Natural killer cell treated with Interleukin-12 subunit alpha and Interleukin-12 subunit beta and Interleukin-15 and Interleukin-18, amount 100 ng/mL, for 72 hours (primary cell): Measurements from ENCODE around the gene EIF4ENIF1. TPM values are rescaled to one million over a fixed set of nuclear protein-coding genes. Genes with fewer than 3 reads are reported as not detected.
A peak's percentile ranks its signal among the peaks of the same experiment; 100 is the strongest.

Experiments
- ATAC-seq, 2 donors: fragments of 150-1000 bp; cut with Tn5 transposase in 1 of 2; sonication (Bioruptor Pico), chemical (Tn5 transposase) in 1 of 2; 2 replicates each; pipeline ENCODE4 v1.10.0; 2021
- DNase-seq: peaks from one replicate; pipeline ENCODE4 v3.0.0; 2022; ENCODE audit warnings: low spot score
- H3K27ac Mint-ChIP-seq, 2 donors: 1 replicate in 1 of 2; 2 replicates in 1 of 2; pipeline ENCODE4 v1.8.0; 2022; ENCODE audit warnings: mixed read lengths in 2 of 2, mild to moderate bottlenecking in 1 of 2, moderate library complexity in 1 of 2
- H3K27me3 Mint-ChIP-seq, 2 donors: 1 replicate in 1 of 2; 2 replicates in 1 of 2; pipeline ENCODE4 v1.8.0; 2022; ENCODE audit warnings: mixed read lengths in 2 of 2
- H3K36me3 Mint-ChIP-seq: one replicate; pipeline ENCODE4 v1.8.0; 2022; ENCODE audit warnings: mixed read lengths
- H3K4me1 Mint-ChIP-seq, 2 donors: 1 replicate in 1 of 2; 2 replicates in 1 of 2; pipeline ENCODE4 v1.8.0; 2022; ENCODE audit warnings: low read depth in 2 of 2, mixed read lengths in 2 of 2, mild to moderate bottlenecking in 1 of 2
- H3K4me3 Mint-ChIP-seq: one replicate; pipeline ENCODE4 v1.8.0; 2022; ENCODE audit warnings: mixed read lengths
- H3K9me3 Mint-ChIP-seq: 2 replicates; pipeline ENCODE4 v1.8.0; 2022; ENCODE audit warnings: mixed read lengths
- total RNA-seq, 2 donors: library from RNA; stranded (reverse); gene quantifications; one replicate each; pipeline ENCODE4 v1.2.3, GENCODE V29; 2022

The EIF4ENIF1 gene
- total RNA-seq, 2 donors from 2014 or later, result 83.4 to 107 TPM

GRCh38 chr22:31398231-31398630 is 91.4 kb downstream of the EIF4ENIF1 start:
- H3K4me1 Mint-ChIP-seq, result peaks cover 13 to 18% of the 10 kb centered on the region in 2 donors
- no peaks in the 10 kb centered on the region for H3K27me3 Mint-ChIP-seq
- peak overlapping the region in 1 of 2 donors; percentile 91 for H3K27ac Mint-ChIP-seq
- DNase-seq (no peak), ATAC-seq (no peak)
- H3K9me3 Mint-ChIP-seq, result no peaks in the 10 kb centered on the region
- H3K4me3 Mint-ChIP-seq, result no peak overlapping the region
- H3K36me3 Mint-ChIP-seq, result peaks cover 19% of the 10 kb centered on the region

- ATAC-seq, result no peak
- no peaks in the 10 kb centered on the region for H3K27me3 Mint-ChIP-seq
- H3K4me3 Mint-ChIP-seq, result no peak overlapping the region
- no peak overlapping the region for H3K27ac Mint-ChIP-seq
- H3K36me3 Mint-ChIP-seq, result peaks cover 6% of the 10 kb centered on the region
- H3K4me1 Mint-ChIP-seq, result no peaks in the 10 kb centered on the region
- H3K9me3 Mint-ChIP-seq, result no peaks in the 10 kb centered on the region
- DNase-seq, result no peak
Measured at GRCh38 chr22:31394326-31394725, 95.3 kb downstream of the EIF4ENIF1 start.

- H3K4me3 Mint-ChIP-seq, result no peak overlapping the region
- no peak overlapping the region for H3K27ac Mint-ChIP-seq
- ATAC-seq, result no peak
- H3K9me3 Mint-ChIP-seq, result no peaks in the 10 kb centered on the region
- H3K36me3 Mint-ChIP-seq, result peaks cover 6% of the 10 kb centered on the region
- no peak for DNase-seq
- H3K4me1 Mint-ChIP-seq, result no peaks in the 10 kb centered on the region
- H3K27me3 Mint-ChIP-seq, result no peaks in the 10 kb centered on the region
Measured at GRCh38 chr22:31393893-31394292, 95.7 kb downstream of the EIF4ENIF1 start.

Other genes with a start within 250 kb of the EIF4ENIF1 start
- gene PIK3IP1, start 197.4 kb downstream of the EIF4ENIF1 start, total RNA-seq, result 1 to 10 TPM in 1 of 2 donors, under 1 TPM in 1; 0.74 to 1.0 TPM
- 10 to 100 TPM; 13.9 to 34.1 TPM for gene PATZ1, start 143.5 kb downstream of the EIF4ENIF1 start, total RNA-seq
- 100 to 1,000 TPM; 111 to 138 TPM for gene DRG1, start 90.2 kb downstream of the EIF4ENIF1 start, total RNA-seq
- gene SFI1, start 6.7 kb upstream of the EIF4ENIF1 start, total RNA-seq, result 100 to 1,000 TPM; 213 to 332 TPM
- 10 to 100 TPM; 66.6 to 87.0 TPM for gene PISD, start 172.4 kb upstream of the EIF4ENIF1 start, total RNA-seq